ENCODE measurements around the gene LSM11.
"Not testable (repeated sequence)": the region's sequence is repeated elsewhere in the genome, so short reads cannot be mapped to it uniquely, and the experiment has no call there.

The LSM11 gene

DNA sequence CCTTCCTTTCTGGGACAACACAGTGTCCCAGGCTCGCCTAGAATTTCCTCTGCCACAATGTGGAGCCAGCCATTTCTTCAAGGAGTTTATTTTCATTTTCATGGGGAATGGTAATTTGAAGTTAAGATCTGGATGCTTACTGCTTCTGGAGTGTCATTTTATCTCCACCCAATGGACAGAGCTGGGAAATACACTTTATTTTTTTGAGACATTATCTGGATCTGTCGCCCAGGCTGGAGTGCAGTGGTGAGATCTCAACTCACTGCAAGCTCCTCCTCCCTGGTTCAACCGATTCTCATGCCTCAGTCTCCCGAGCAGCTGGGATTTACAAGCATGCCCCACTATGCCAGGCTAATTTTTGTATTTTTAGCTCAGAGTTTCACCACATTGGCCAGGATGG is 25.0 kb upstream of the LSM11 start:
- Histone ChIP-seq H3K56ac (ENCODE audit: low read length) (peak overlapping the region; percentile 42), H3K27me3 (ENCODE audit: insufficient read depth, low read length, poor library complexity) (no peaks in the 10 kb centered on the region), H2BK120ac (ENCODE audit: low read depth, low read length) (no peak overlapping the region), H3K9ac (ENCODE audit: low read length) (peak overlapping the region; percentile 27), H3K4me1 (ENCODE audit: control insufficient read depth, low read depth, low read length) (no peaks in the 10 kb centered on the region), H4K8ac (ENCODE audit: low read depth, low read length) (no peak overlapping the region), H2BK15ac (replicated peaks; ENCODE audit: low read depth) (peak overlapping the region; percentile 28), H3K4ac (ENCODE audit: low read depth, low read length) (no peak overlapping the region), H2BK5ac (ENCODE audit: low read length) (no peak overlapping the region), H3K4me2 (ENCODE audit: low read length) (no peak overlapping the region), H2AK5ac (ENCODE audit: low read length) (no peak overlapping the region), H3K36me3 (ENCODE audit: control insufficient read depth, insufficient read depth, low read length) (no peaks in the 10 kb centered on the region), H3K23ac (ENCODE audit: low read length) (no peak overlapping the region), H3K4me3 (ENCODE audit: low read length) (no peak overlapping the region), H3K18ac (ENCODE audit: low read length) (no peak overlapping the region), H3K79me1 (ENCODE audit: low read length) (no peaks in the 10 kb centered on the region), H4K5ac (ENCODE audit: low read length) (no peak overlapping the region), H3K79me2 (ENCODE audit: control insufficient read depth, insufficient read depth, low read length) (no peaks in the 10 kb centered on the region), H3K27ac (ENCODE audit: low read depth, low read length) (no peak overlapping the region)
- WGBS (ENCODE audit: extremely low coverage, insufficient coverage, low lambda C conversion rate): no CpG with 5 or more reads among the region's 4 CpGs
- DNase-seq: peak; percentile 75

DNA sequence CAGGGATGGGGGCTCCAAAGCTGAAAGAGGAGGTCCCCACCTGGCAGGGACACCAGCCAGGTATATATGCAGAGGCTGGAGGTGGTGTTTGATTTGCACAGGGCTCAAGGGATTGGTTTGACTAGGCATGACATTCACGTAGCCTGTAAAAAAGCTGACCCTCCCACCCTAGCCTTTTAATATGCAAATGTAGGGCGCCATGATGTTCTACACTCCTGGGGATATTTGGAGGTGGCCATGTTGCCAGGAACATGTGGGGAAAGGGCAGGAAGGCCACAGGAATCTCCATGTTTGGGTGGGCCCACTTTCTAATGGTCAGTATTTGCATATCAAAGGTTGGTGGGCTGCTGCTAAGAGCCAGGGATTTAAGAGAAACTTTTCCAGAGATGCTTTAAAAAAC is 24.3 kb upstream of the LSM11 start:
- H3K79me1 ChIP-seq (ENCODE audit: low read length): no peaks in the 10 kb centered on the region
- no peak overlapping the region for H3K23ac ChIP-seq (ENCODE audit: low read length)
- H3K9ac ChIP-seq (ENCODE audit: low read length): no peak overlapping the region
- no peak overlapping the region for H3K18ac ChIP-seq (ENCODE audit: low read length)
- no peaks in the 10 kb centered on the region for H3K27me3 ChIP-seq (ENCODE audit: insufficient read depth, low read length, poor library complexity)
- no CpG with 5 or more reads among the region's 2 CpGs for WGBS (ENCODE audit: extremely low coverage, insufficient coverage, low lambda C conversion rate)
- no peak overlapping the region for H3K4ac ChIP-seq (ENCODE audit: low read depth, low read length)
- DNase-seq: peak; percentile 35
- no peak overlapping the region for H4K5ac ChIP-seq (ENCODE audit: low read length)
- no peak overlapping the region for H2BK5ac ChIP-seq (ENCODE audit: low read length)
- no peak overlapping the region for H3K27ac ChIP-seq (ENCODE audit: low read depth, low read length)
- H2BK15ac ChIP-seq (replicated peaks; ENCODE audit: low read depth): no peak overlapping the region
- H3K56ac ChIP-seq (ENCODE audit: low read length): no peak overlapping the region
- no peak overlapping the region for H2BK120ac ChIP-seq (ENCODE audit: low read depth, low read length)
- no peak overlapping the region for H2AK5ac ChIP-seq (ENCODE audit: low read length)
- no peaks in the 10 kb centered on the region for H3K36me3 ChIP-seq (ENCODE audit: control insufficient read depth, insufficient read depth, low read length)
- H4K8ac ChIP-seq (ENCODE audit: low read depth, low read length): no peak overlapping the region
- H3K79me2 ChIP-seq (ENCODE audit: control insufficient read depth, insufficient read depth, low read length): no peaks in the 10 kb centered on the region
- H3K4me3 ChIP-seq (ENCODE audit: low read length): no peak overlapping the region
- H3K4me2 ChIP-seq (ENCODE audit: low read length): no peak overlapping the region
- H3K4me1 ChIP-seq (ENCODE audit: control insufficient read depth, low read depth, low read length): no peaks in the 10 kb centered on the region

DNA sequence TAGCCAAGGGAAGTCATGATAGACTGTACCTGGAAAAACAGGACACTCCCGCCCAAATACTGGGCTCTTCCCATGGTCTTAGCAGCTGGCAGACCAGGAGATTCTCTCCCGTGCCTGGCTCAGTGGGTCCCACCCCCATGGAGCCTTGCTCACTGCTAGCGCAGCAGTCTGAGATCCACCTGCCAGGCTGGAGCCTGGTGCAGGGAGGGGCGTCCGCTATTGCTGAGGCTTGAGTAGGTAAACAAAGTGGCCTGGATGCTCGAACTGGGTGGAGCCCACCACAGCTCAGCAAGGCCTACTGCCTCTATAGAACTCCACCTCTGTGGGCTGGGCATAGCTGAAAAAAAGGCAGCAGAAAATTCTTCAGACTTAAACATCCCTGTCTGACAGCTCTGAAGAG is 22.4 kb upstream of the LSM11 start:
- H2BK15ac ChIP-seq (replicated peaks; ENCODE audit: low read depth): no peak overlapping the region
- H3K4me3 ChIP-seq (ENCODE audit: low read length): no peak overlapping the region
- H3K36me3 ChIP-seq (ENCODE audit: control insufficient read depth, insufficient read depth, low read length): no peaks in the 10 kb centered on the region

DNA sequence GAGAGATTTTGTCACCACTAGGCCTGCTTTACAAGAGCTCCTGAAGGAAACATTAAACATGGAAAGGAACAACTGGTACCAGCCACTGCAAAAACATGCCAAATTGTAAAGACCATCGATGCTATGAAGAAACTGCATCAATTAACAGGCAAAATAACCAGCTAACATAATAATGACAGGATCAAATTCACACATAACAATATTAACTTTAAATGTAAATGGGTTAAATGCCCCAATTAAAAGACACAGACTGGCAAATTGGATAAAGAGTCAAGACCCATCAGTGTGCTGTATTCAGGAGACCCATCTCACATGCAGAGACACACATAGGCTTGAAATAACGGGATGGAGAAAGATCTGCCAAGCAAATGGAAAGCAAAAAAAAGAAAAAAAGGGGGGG is 20.6 kb upstream of the LSM11 start:
- not testable (repeated sequence) for H2BK15ac ChIP-seq (replicated peaks; ENCODE audit: low read depth); H2BK5ac ChIP-seq (ENCODE audit: low read length); H3K27me3 ChIP-seq (ENCODE audit: insufficient read depth, low read length, poor library complexity); H3K4me1 ChIP-seq (ENCODE audit: control insufficient read depth, low read depth, low read length); H3K9ac ChIP-seq (ENCODE audit: low read length); H3K56ac ChIP-seq (ENCODE audit: low read length); H3K27ac ChIP-seq (ENCODE audit: low read depth, low read length); H4K5ac ChIP-seq (ENCODE audit: low read length); H3K36me3 ChIP-seq (ENCODE audit: control insufficient read depth, insufficient read depth, low read length); H3K79me2 ChIP-seq (ENCODE audit: control insufficient read depth, insufficient read depth, low read length); H3K23ac ChIP-seq (ENCODE audit: low read length); H2BK120ac ChIP-seq (ENCODE audit: low read depth, low read length); DNase-seq; H3K4me2 ChIP-seq (ENCODE audit: low read length); H3K4ac ChIP-seq (ENCODE audit: low read depth, low read length); H3K18ac ChIP-seq (ENCODE audit: low read length); H2AK5ac ChIP-seq (ENCODE audit: low read length); H4K8ac ChIP-seq (ENCODE audit: low read depth, low read length); H3K4me3 ChIP-seq (ENCODE audit: low read length); H3K79me1 ChIP-seq (ENCODE audit: low read length)
- no CpG with 5 or more reads among the region's 2 CpGs for WGBS (ENCODE audit: extremely low coverage, insufficient coverage, low lambda C conversion rate)

More for the DNA sequence above, 22.4 kb upstream of the LSM11 start:
- no peaks in the 10 kb centered on the region for H3K79me2 ChIP-seq (ENCODE audit: control insufficient read depth, insufficient read depth, low read length)
- no peak overlapping the region for H3K18ac ChIP-seq (ENCODE audit: low read length)
- no peak overlapping the region for H2BK5ac ChIP-seq (ENCODE audit: low read length)
- no peak overlapping the region for H3K4ac ChIP-seq (ENCODE audit: low read depth, low read length)
- no peak overlapping the region for H2AK5ac ChIP-seq (ENCODE audit: low read length)
- no peak overlapping the region for H3K9ac ChIP-seq (ENCODE audit: low read length)
- DNase-seq: no peak
- H3K27me3 ChIP-seq (ENCODE audit: insufficient read depth, low read length, poor library complexity): no peaks in the 10 kb centered on the region
- no peak overlapping the region for H3K56ac ChIP-seq (ENCODE audit: low read length)
- H3K4me1 ChIP-seq (ENCODE audit: control insufficient read depth, low read depth, low read length): no peaks in the 10 kb centered on the region
- no peak overlapping the region for H3K4me2 ChIP-seq (ENCODE audit: low read length)
- H3K27ac ChIP-seq (ENCODE audit: low read depth, low read length): no peak overlapping the region
- WGBS (ENCODE audit: extremely low coverage, insufficient coverage, low lambda C conversion rate): no CpG with 5 or more reads among the region's 6 CpGs
- H2BK120ac ChIP-seq (ENCODE audit: low read depth, low read length): no peak overlapping the region
- H4K5ac ChIP-seq (ENCODE audit: low read length): no peak overlapping the region
- no peaks in the 10 kb centered on the region for H3K79me1 ChIP-seq (ENCODE audit: low read length)
- no peak overlapping the region for H4K8ac ChIP-seq (ENCODE audit: low read depth, low read length)
- no peak overlapping the region for H3K23ac ChIP-seq (ENCODE audit: low read length)

DNA sequence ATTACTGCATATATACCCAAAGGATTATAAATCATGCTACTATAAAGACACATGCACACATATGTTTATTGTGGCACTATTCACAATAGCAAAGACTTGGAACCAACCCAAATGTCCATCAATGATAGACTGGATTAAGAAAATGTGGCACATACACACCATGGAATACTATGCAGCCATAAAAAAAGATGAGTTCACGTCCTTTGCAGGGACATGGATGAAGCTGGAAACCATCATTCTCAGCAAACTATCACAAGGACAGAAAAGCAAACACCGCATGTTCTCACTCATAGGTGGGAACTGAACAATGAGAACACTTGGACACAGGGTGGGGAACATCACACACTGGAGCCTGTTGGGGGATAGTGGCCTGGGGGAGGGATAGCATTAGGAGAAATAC is 16.9 kb upstream of the LSM11 start:
- not testable (repeated sequence) for H2BK15ac ChIP-seq (replicated peaks; ENCODE audit: low read depth); H3K4me3 ChIP-seq (ENCODE audit: low read length); H3K4me2 ChIP-seq (ENCODE audit: low read length); H3K18ac ChIP-seq (ENCODE audit: low read length); H4K8ac ChIP-seq (ENCODE audit: low read depth, low read length); H3K27ac ChIP-seq (ENCODE audit: low read depth, low read length); H3K23ac ChIP-seq (ENCODE audit: low read length); DNase-seq; H4K5ac ChIP-seq (ENCODE audit: low read length); H3K4ac ChIP-seq (ENCODE audit: low read depth, low read length); H3K4me1 ChIP-seq (ENCODE audit: control insufficient read depth, low read depth, low read length); H2AK5ac ChIP-seq (ENCODE audit: low read length); H3K79me1 ChIP-seq (ENCODE audit: low read length); H3K9ac ChIP-seq (ENCODE audit: low read length); H3K56ac ChIP-seq (ENCODE audit: low read length); H3K36me3 ChIP-seq (ENCODE audit: control insufficient read depth, insufficient read depth, low read length); H2BK120ac ChIP-seq (ENCODE audit: low read depth, low read length); H2BK5ac ChIP-seq (ENCODE audit: low read length); H3K79me2 ChIP-seq (ENCODE audit: control insufficient read depth, insufficient read depth, low read length); H3K27me3 ChIP-seq (ENCODE audit: insufficient read depth, low read length, poor library complexity)
- WGBS (ENCODE audit: extremely low coverage, insufficient coverage, low lambda C conversion rate): no CpG with 5 or more reads among the region's 2 CpGs

DNA sequence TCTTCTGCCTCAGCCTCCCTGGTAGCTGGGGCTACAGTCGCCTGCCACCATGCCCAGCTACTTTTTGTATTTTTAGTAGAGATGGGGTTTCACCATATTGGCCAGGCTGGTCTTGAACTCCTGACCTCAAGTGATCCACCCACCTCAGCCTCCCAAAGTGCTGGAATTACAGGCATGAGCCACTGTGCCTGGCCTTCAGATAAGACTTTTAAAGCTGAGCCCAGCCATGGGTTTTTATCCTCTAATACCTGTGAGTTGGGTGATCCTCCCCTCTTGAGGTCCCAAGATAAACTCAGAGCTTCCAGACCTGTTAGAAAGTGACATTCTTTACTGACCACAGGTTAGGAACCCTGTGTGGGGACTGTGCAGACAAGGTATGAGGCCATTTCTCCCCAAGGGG is 15.7 kb upstream of the LSM11 start:
- H3K9ac ChIP-seq (ENCODE audit: low read length); H3K23ac ChIP-seq (ENCODE audit: low read length); H2AK5ac ChIP-seq (ENCODE audit: low read length); H3K4me2 ChIP-seq (ENCODE audit: low read length); H3K4ac ChIP-seq (ENCODE audit: low read depth, low read length); H4K5ac ChIP-seq (ENCODE audit: low read length); H2BK5ac ChIP-seq (ENCODE audit: low read length); H4K8ac ChIP-seq (ENCODE audit: low read depth, low read length); H3K79me2 ChIP-seq (ENCODE audit: control insufficient read depth, insufficient read depth, low read length); H2BK120ac ChIP-seq (ENCODE audit: low read depth, low read length); H3K4me1 ChIP-seq (ENCODE audit: control insufficient read depth, low read depth, low read length); H3K56ac ChIP-seq (ENCODE audit: low read length); H2BK15ac ChIP-seq (replicated peaks; ENCODE audit: low read depth); H3K27me3 ChIP-seq (ENCODE audit: insufficient read depth, low read length, poor library complexity); H3K27ac ChIP-seq (ENCODE audit: low read depth, low read length); H3K36me3 ChIP-seq (ENCODE audit: control insufficient read depth, insufficient read depth, low read length); DNase-seq; H3K4me3 ChIP-seq (ENCODE audit: low read length); H3K79me1 ChIP-seq (ENCODE audit: low read length); H3K18ac ChIP-seq (ENCODE audit: low read length): not testable (repeated sequence)
- WGBS (ENCODE audit: extremely low coverage, insufficient coverage, low lambda C conversion rate): no CpG with 5 or more reads among the region's 1 CpG

Data from mesendoderm (in vitro differentiated cells).